K562 (cell line): Measurements from ENCODE around the gene NDUFB5. TPM values are rescaled to one million over a fixed set of nuclear protein-coding genes. Genes with fewer than 3 reads are reported as not detected.

ENCODE experiments used
- BCLAF1 ChIP-seq, 2 experiments: fragments of 450-650 bp in 1 of 2; IDR thresholded peaks; 2 replicates each; pipeline ENCODE4 v1.6.1; 2011 to 2017; ENCODE audit warnings: low read depth in 2 of 2, antibody characterized with exemption in 1 of 2, borderline replicate concordance in 1 of 2, low read length in 1 of 2, mild to moderate bottlenecking in 1 of 2, mixed read lengths in 1 of 2; ENCODE audit not compliant: control insufficient read depth in 1 of 2
- NCOR1 ChIP-seq: fragments of 450-650 bp; IDR thresholded peaks from 2 replicates; pipeline ENCODE4 v1.6.1; 2016; ENCODE audit warnings: mild to moderate bottlenecking, moderate library complexity
- PHTF2 ChIP-seq: fragments of 250-450 bp; sonication (Bioruptor Pico); IDR thresholded peaks from 2 replicates; pipeline ENCODE4 v1.5.0; 2021; ENCODE audit warnings: mild to moderate bottlenecking
- ZBTB26 ChIP-seq: fragments of 450-650 bp; formaldehyde crosslinking; IDR thresholded peaks from 2 replicates; pipeline ENCODE4 v1.4.0; 2022; ENCODE audit warnings: missing genetic modification characterization
- ZNF41 ChIP-seq: fragments of 250-450 bp; sonication (Bioruptor Pico); conservative IDR thresholded peaks from 2 replicates; pipeline ENCODE4 v1.4.0; 2020; ENCODE audit warnings: mild to moderate bottlenecking
- ZNF584 ChIP-seq: fragments of 200-800 bp; sonication (Bioruptor generic); IDR thresholded peaks from 2 replicates; pipeline ENCODE4 v1.6.1; 2016; ENCODE audit warnings: low read depth, mild to moderate bottlenecking, missing genetic modification characterization, missing compliant biosample characterization
- ZNF644 ChIP-seq: fragments of 200-800 bp; sonication (Bioruptor generic); IDR thresholded peaks from 2 replicates; pipeline ENCODE4 v1.6.1; 2016; ENCODE audit warnings: low read depth, missing genetic modification characterization, missing compliant biosample characterization
- polyA plus RNA-seq, 8 experiments: library from polyadenylated mRNA; depleted of rRNA in 4 of 8; stranded (reverse) in 5 of 8; unstranded in 3 of 8; fragments of >200 nt; fragmentation: Nextera tagmentation in 2 of 8; fragmentation: Illumina TruSeq in 1 of 8; extraction: Ambion mirVana in 2 of 8; extraction: Trizol in 1 of 8; gene quantifications; 2 replicates each; pipeline versions ENCODE4 v1.2.1 to v1.2.3, GENCODE V29; 2011 to 2014; ENCODE audit warnings: inconsistent platforms in 1 of 8, missing spikeins in 1 of 8
- total RNA-seq, 7 experiments: library from RNA; depleted of rRNA in 6 of 7; stranded (reverse); fragments of >200 nt in 6 of 7; fragmentation: Illumina TruSeq in 2 of 7; extraction: Trizol in 2 of 7; gene quantifications; 2 replicates each; pipeline versions ENCODE4 v1.2.1 to v1.2.3, GENCODE V29; 2011 to 2021; ENCODE audit warnings: low replicate concordance in 1 of 7
- TF ChIP-seq, protein P1 (sequence below): fragments of 450-650 bp; IDR thresholded peaks from 2 replicates; pipeline ENCODE4 v1.6.1; 2016; ENCODE audit warnings: borderline replicate concordance

The NDUFB5 gene
- total and polyA plus RNA-seq, 9 of the 15 experiments (the other 6 are each of a cell fraction or from before 2014, with no cell fraction given) = 128 to 466 (median 176) TPM

GRCh38 chr3:179666030-179666429 lies 61.4 kb downstream of the NDUFB5 start (continued):
- TF ChIP-seq BCLAF1 (IDR thresholded peaks at IDR 0.05; ENCODE audit: borderline replicate concordance in 1 of 2, control insufficient read depth in 1 of 2, low read depth in 2 of 2, low read length in 1 of 2) (no peak), ZNF584 (CRISPR knock-in tag) (no peak), ZNF644 (tag) (no peak), ZBTB26 (no peak), ZNF41 (CRISPR knock-in tag) (no peak), NCOR1 (no peak), PHTF2 (CRISPR knock-in tag) (no peak)
- TF ChIP-seq, protein P1, sequence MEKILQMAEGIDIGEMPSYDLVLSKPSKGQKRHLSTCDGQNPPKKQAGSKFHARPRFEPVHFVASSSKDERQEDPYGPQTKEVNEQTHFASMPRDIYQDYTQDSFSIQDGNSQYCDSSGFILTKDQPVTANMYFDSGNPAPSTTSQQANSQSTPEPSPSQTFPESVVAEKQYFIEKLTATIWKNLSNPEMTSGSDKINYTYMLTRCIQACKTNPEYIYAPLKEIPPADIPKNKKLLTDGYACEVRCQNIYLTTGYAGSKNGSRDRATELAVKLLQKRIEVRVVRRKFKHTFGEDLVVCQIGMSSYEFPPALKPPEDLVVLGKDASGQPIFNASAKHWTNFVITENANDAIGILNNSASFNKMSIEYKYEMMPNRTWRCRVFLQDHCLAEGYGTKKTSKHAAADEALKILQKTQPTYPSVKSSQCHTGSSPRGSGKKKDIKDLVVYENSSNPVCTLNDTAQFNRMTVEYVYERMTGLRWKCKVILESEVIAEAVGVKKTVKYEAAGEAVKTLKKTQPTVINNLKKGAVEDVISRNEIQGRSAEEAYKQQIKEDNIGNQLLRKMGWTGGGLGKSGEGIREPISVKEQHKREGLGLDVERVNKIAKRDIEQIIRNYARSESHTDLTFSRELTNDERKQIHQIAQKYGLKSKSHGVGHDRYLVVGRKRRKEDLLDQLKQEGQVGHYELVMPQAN = no peak
